CD14-positive monocyte (primary cell): ENCODE results near the gene KANSL3. TPM values are rescaled to one million over a fixed set of nuclear protein-coding genes. Genes with fewer than 3 reads are reported as not detected.

Source experiments
- DNase-seq, 3 donors: peaks; one replicate each; pipeline ENCODE4 v3.0.0-alpha.2; 2011 to 2022
- H2AFZ ChIP-seq: 2 replicates; pipeline ENCODE4 v1.6.0; 2012; ENCODE audit warnings: mild to moderate bottlenecking, low read depth, low read length, inconsistent platforms; ENCODE audit not compliant: insufficient read depth, poor library complexity, severe bottlenecking
- H3K27ac ChIP-seq, 2 donors: 1 replicate in 1 of 2; 2 replicates in 1 of 2; pipeline ENCODE4 v1.5.1; 2012 to 2013; ENCODE audit warnings: low read length in 2 of 2, control low read depth in 1 of 2, inconsistent platforms in 1 of 2, low read depth in 1 of 2, mild to moderate bottlenecking in 1 of 2
- H3K27me3 ChIP-seq, 2 donors: one replicate each; pipeline versions ENCODE4 v1.6.0 to v1.6.1; 2011 to 2013; ENCODE audit warnings: low read length in 2 of 2; ENCODE audit not compliant: control insufficient read depth in 2 of 2, insufficient read depth in 2 of 2
- H3K36me3 ChIP-seq, 2 donors: replicated peaks in 1 of 2; 1 replicate in 1 of 2; 2 replicates in 1 of 2; pipeline versions ENCODE4 v1.5.1 to v1.6.1; 2012 to 2013; ENCODE audit warnings: low read length in 2 of 2, control low read depth in 1 of 2, inconsistent platforms in 1 of 2, mild to moderate bottlenecking in 1 of 2; ENCODE audit not compliant: insufficient read depth in 2 of 2, control insufficient read depth in 1 of 2
- H3K4me1 ChIP-seq, 2 donors: 1 replicate in 1 of 2; 2 replicates in 1 of 2; pipeline versions ENCODE4 v1.5.1 to v1.6.1; 2012 to 2013; ENCODE audit warnings: low read length in 2 of 2, control low read depth in 1 of 2, inconsistent platforms in 1 of 2, mild to moderate bottlenecking in 1 of 2, moderate library complexity in 1 of 2; ENCODE audit not compliant: insufficient read depth in 2 of 2, control insufficient read depth in 1 of 2
- H3K4me2 ChIP-seq: replicated peaks from 2 replicates; pipeline ENCODE3; 2012; ENCODE audit warnings: low read length, moderate library complexity, mild to moderate bottlenecking; ENCODE audit not compliant: poor library complexity, severe bottlenecking; ENCODE audit errors: extremely low read depth
- H3K4me3 ChIP-seq, 3 experiments: fragments of 200-600 bp in 1 of 3; sonication (generic) in 1 of 3; replicated peaks in 1 of 3; 1 replicate in 2 of 3; 2 replicates in 1 of 3; pipeline ENCODE4 v1.5.1; 2011 to 2013; ENCODE audit warnings: low read length in 3 of 3, mild to moderate bottlenecking in 3 of 3, control low read depth in 2 of 3, low read depth in 2 of 3, inconsistent platforms in 1 of 3, moderate library complexity in 1 of 3
- H3K79me2 ChIP-seq: 2 replicates; pipeline ENCODE4 v1.6.0; 2012; ENCODE audit warnings: mild to moderate bottlenecking, control low read depth, inconsistent platforms, low read length, moderate library complexity; ENCODE audit not compliant: insufficient read depth
- H3K9ac ChIP-seq: 2 replicates; pipeline ENCODE4 v1.6.0; 2017; ENCODE audit warnings: low read length, mild to moderate bottlenecking; ENCODE audit not compliant: insufficient read depth, poor library complexity, severe bottlenecking
- H3K9me3 ChIP-seq, 2 donors: replicated peaks in 1 of 2; 1 replicate in 1 of 2; 2 replicates in 1 of 2; pipeline versions ENCODE4 v1.5.1 to v1.6.1; 2012 to 2013; ENCODE audit warnings: low read length in 2 of 2, control low read depth in 1 of 2; ENCODE audit not compliant: control insufficient read depth in 1 of 2, insufficient read depth in 1 of 2
- H4K20me1 ChIP-seq: 2 replicates; pipeline ENCODE4 v1.6.0; 2012; ENCODE audit warnings: mild to moderate bottlenecking, low read length, control low read depth, moderate library complexity; ENCODE audit not compliant: insufficient read depth
- H3K27ac Mint-ChIP-seq, 7 donors: one replicate each; pipeline ENCODE4 v1.8.0; 2020; ENCODE audit warnings: mild to moderate bottlenecking in 7 of 7, mixed read lengths in 7 of 7, moderate library complexity in 6 of 7, inconsistent platforms in 2 of 7
- H3K27me3 Mint-ChIP-seq, 3 donors: one replicate each; pipeline ENCODE4 v1.8.0; 2021 to 2022; ENCODE audit warnings: low read depth in 3 of 3, mild to moderate bottlenecking in 3 of 3, mixed read lengths in 3 of 3, moderate library complexity in 3 of 3, inconsistent platforms in 1 of 3
- H3K36me3 Mint-ChIP-seq, 2 donors: one replicate each; pipeline ENCODE4 v1.8.0; 2020; ENCODE audit warnings: mixed read lengths in 2 of 2, inconsistent platforms in 1 of 2, mild to moderate bottlenecking in 1 of 2
- H3K4me1 Mint-ChIP-seq: one replicate; pipeline ENCODE4 v1.8.0; 2020; ENCODE audit warnings: mild to moderate bottlenecking, mixed read lengths
- H3K4me3 Mint-ChIP-seq, 2 donors: one replicate each; pipeline ENCODE4 v1.8.0; 2020; ENCODE audit warnings: mild to moderate bottlenecking in 2 of 2, mixed read lengths in 2 of 2, moderate library complexity in 1 of 2
- H3K9me3 Mint-ChIP-seq, 7 donors: one replicate each; pipeline ENCODE4 v1.8.0; 2020 to 2022; ENCODE audit warnings: mixed read lengths in 7 of 7, mild to moderate bottlenecking in 6 of 7, moderate library complexity in 6 of 7, inconsistent platforms in 2 of 7
- CTCF ChIP-seq: fragments of 200-600 bp; IDR thresholded peaks from one replicate; pipeline ENCODE4 v1.8.0; 2022; ENCODE audit warnings: antibody characterized with exemption, mild to moderate bottlenecking
- WGBS: methylation state at CpG from one replicate; pipeline ENCODE4 v1.1.5; 2013; ENCODE audit warnings: missing lambda C conversion rate; ENCODE audit not compliant: insufficient coverage; 5-methylcytosine and 5-hydroxymethylcytosine counted together
- intact Hi-C, 2 donors: fragments of 100-400 bp; cut with micrococcal nuclease; formaldehyde crosslinking; loops; one replicate each; pipeline versions ENCODE4 v1.15.0 to v1.15.1; 2023
- polyA minus RNA-seq: library from RNA; depleted of rRNA, polyadenylated mRNA; stranded (reverse); fragments of >200 nt; gene quantifications from 2 replicates; pipeline ENCODE4 v1.2.3, GENCODE V29; 2012
- polyA plus RNA-seq, 3 donors: library from polyadenylated mRNA; depleted of rRNA in 1 of 3; unstranded in 2 of 3; stranded (reverse) in 1 of 3; fragments of 300-500 nt in 2 of 3; fragments of >200 nt in 1 of 3; fragmentation: Illumina TruSeq in 2 of 3; gene quantifications; 1 replicate in 2 of 3; 2 replicates in 1 of 3; pipeline ENCODE4 v1.2.3, GENCODE V29; 2012 to 2021
- total RNA-seq, 12 experiments: library from RNA in 1 of 12; stranded (reverse) in 1 of 12; fragments of 120-200 nt in 1 of 12; gene quantifications; one replicate each; pipeline ENCODE4 v1.2.4 and lab custom pipeline; 2013 to 2026; ENCODE audit warnings: mixed read lengths in 6 of 12, inconsistent platforms in 1 of 12

The KANSL3 gene
- total RNA-seq (2013): 25.0 TPM
- 10 to 100 TPM in 1 of 3 donors, 1 to 10 TPM in 2; 2.5 to 25.3 (median 7.2) TPM for polyA plus RNA-seq
- 24.7 and 32.2 TPM in 2 replicates for polyA minus RNA-seq
- total RNA-seq (lab: John Stamatoyannopoulos, UW): 71.3 to 151 (median 97.7) reads per million in 11 experiments

GRCh38 chr2:96638144-96639121 is at the start of gene KANSL3:
Gene KANSL3 (minus strand): TSS chr2:96638312. CDS start chr2:96637135, 1,177 bp downstream.
- H4K20me1 ChIP-seq: no peaks in the 10 kb centered on the region
- DNase-seq: peak; percentile 92 to 95 (median 95)
- peaks cover 0 to 18% of the 10 kb centered on the region in 2 donors for H3K36me3 ChIP-seq
- intact Hi-C loops: loop anchor here (2.0 to 10.0 kb wide), 6 partner anchors 18 to 1026 kb away; partner anchors contain the start of genes CNNM4 (in 2 of the 2), ACTR1B (in 1 of the 2), ARID5A (in 1 of the 2) and C2orf92 (in 1 of the 2)
- H3K4me1 ChIP-seq: peaks cover 23 to 37% of the 10 kb centered on the region in 2 donors
- peak within 1 kb of the TSS; percentile 61 to 83 (median 64) for H3K4me3 ChIP-seq
- H3K4me2 ChIP-seq: peak within 1 kb of the TSS; percentile 95
- 5% methylated on average over 58 of the region's 67 CpGs for WGBS
- H3K27ac Mint-ChIP-seq: peak within 1 kb of the TSS; percentile 97 to 99 (median 98)
- no peaks in the 10 kb centered on the region for H3K9me3 ChIP-seq
- TF ChIP-seq CTCF: no peak
- peak within 1 kb of the TSS; percentile 93 to 97 for H3K4me3 Mint-ChIP-seq
- H3K9me3 Mint-ChIP-seq: no peaks in the 10 kb centered on the region
- peaks cover 17 to 22% of the 10 kb centered on the region in 2 donors for H3K36me3 Mint-ChIP-seq
- peaks cover 43% of the 10 kb centered on the region for H3K79me2 ChIP-seq
- peaks cover 36% of the 10 kb centered on the region for H3K4me1 Mint-ChIP-seq
- H3K27me3 Mint-ChIP-seq: peaks cover 2 to 7% (median 4%) of the 10 kb centered on the region in 3 donors
- peak within 1 kb of the TSS; percentile 84 for H3K9ac ChIP-seq
- peak within 1 kb of the TSS; percentile 87 to 88 for H3K27ac ChIP-seq
- H2AFZ ChIP-seq: peak within 1 kb of the TSS; percentile 89
- no peaks in the 10 kb centered on the region for H3K27me3 ChIP-seq

- Histone ChIP-seq H3K4me3 (no peak overlapping the region), H3K27ac (no peak overlapping the region), H4K20me1 (no peaks in the 10 kb centered on the region), H3K9me3 (no peaks in the 10 kb centered on the region), H3K4me1 (no peaks in the 10 kb centered on the region), H3K36me3 (no peaks in the 10 kb centered on the region), H3K4me2 (no peak overlapping the region), H3K27me3 (no peaks in the 10 kb centered on the region), H2AFZ (no peak overlapping the region), H3K79me2 (no peaks in the 10 kb centered on the region), H3K9ac (no peak overlapping the region)
- no peaks in the 10 kb centered on the region for H3K4me1 Mint-ChIP-seq
- intact Hi-C loops: no loop called here
- H3K27me3 Mint-ChIP-seq: peaks cover 0 to 2% (median 0%) of the 10 kb centered on the region in 3 donors
- no CpG with 5 or more reads among the region's 3 CpGs for WGBS
- H3K36me3 Mint-ChIP-seq: no peaks in the 10 kb centered on the region
- TF ChIP-seq CTCF: no peak
- DNase-seq: no peak
- H3K4me3 Mint-ChIP-seq: no peak overlapping the region
- no peak overlapping the region for H3K27ac Mint-ChIP-seq
- H3K9me3 Mint-ChIP-seq: peaks cover 0 to under 1% (median 0%) of the 10 kb centered on the region in 7 donors
Measured at GRCh38 chr2:96687266-96687665, 49.2 kb upstream of the KANSL3 start.
